Parathyroid adenoma (tissue), 2 donors: ENCODE results near the gene METTL8.

Source experiments
- H2AFZ ChIP-seq: fragments of 300-600 bp; sonication (generic); one replicate; pipeline ENCODE4 v1.7.0; 2017; ENCODE audit warnings: antibody characterized with exemption, mild to moderate bottlenecking
- H3K27ac ChIP-seq: fragments of 300-600 bp; sonication (generic); one replicate; pipeline ENCODE4 v1.7.0; 2017
- H3K27me3 ChIP-seq: fragments of 300-600 bp; sonication (generic); one replicate; pipeline ENCODE4 v1.7.0; 2017; ENCODE audit warnings: low read length; ENCODE audit not compliant: control insufficient read depth, insufficient read depth
- H3K36me3 ChIP-seq: fragments of 300-600 bp; sonication (generic); one replicate; pipeline ENCODE4 v1.7.0; 2017; ENCODE audit warnings: low read length; ENCODE audit not compliant: control insufficient read depth, insufficient read depth
- H3K4me1 ChIP-seq: fragments of 300-600 bp; sonication (generic); one replicate; pipeline ENCODE4 v1.7.0; 2017; ENCODE audit warnings: control low read depth
- H3K4me2 ChIP-seq: fragments of 300-600 bp; sonication (generic); one replicate; pipeline ENCODE4 v1.7.0; 2017; ENCODE audit warnings: low read length
- H3K4me3 ChIP-seq: fragments of 300-600 bp; sonication (generic); one replicate; pipeline ENCODE4 v1.7.0; 2017; ENCODE audit warnings: low read depth, low read length
- H3K79me2 ChIP-seq: fragments of 300-600 bp; sonication (generic); one replicate; pipeline ENCODE4 v1.7.0; 2017; ENCODE audit warnings: control low read depth
- H3K9ac ChIP-seq: fragments of 300-600 bp; sonication (generic); one replicate; pipeline ENCODE4 v1.7.0; 2017; ENCODE audit warnings: mild to moderate bottlenecking
- H3K9me3 ChIP-seq: fragments of 300-600 bp; sonication (generic); one replicate; pipeline ENCODE4 v1.7.0; 2017; ENCODE audit warnings: low read length; ENCODE audit not compliant: control insufficient read depth
- CTCF ChIP-seq: fragments of 300-600 bp; sonication (generic); IDR thresholded peaks from one replicate; pipeline ENCODE4 v1.7.0; 2017; ENCODE audit warnings: antibody characterized with exemption, mild to moderate bottlenecking
- donor health status: primary hyperparathyroidism.

The METTL8 gene

GRCh38 chr2:171287611-171288010, 146.2 kb downstream of the METTL8 start:
- Histone ChIP-seq H3K9me3 (no peaks in the 10 kb centered on the region), H3K36me3 (no peaks in the 10 kb centered on the region), H3K27ac (no peak overlapping the region), H2AFZ (no peak overlapping the region), H3K27me3 (no peaks in the 10 kb centered on the region), H3K4me3 (no peak overlapping the region), H3K4me1 (no peaks in the 10 kb centered on the region), H3K4me2 (no peak overlapping the region), H3K79me2 (no peaks in the 10 kb centered on the region), H3K9ac (no peak overlapping the region)
- TF ChIP-seq CTCF, result no peak

- Histone ChIP-seq H3K4me2 (no peak overlapping the region), H3K9ac (no peak overlapping the region), H2AFZ (no peak overlapping the region), H3K4me1 (no peaks in the 10 kb centered on the region), H3K27ac (no peak overlapping the region), H3K79me2 (no peaks in the 10 kb centered on the region), H3K9me3 (no peaks in the 10 kb centered on the region), H3K36me3 (no peaks in the 10 kb centered on the region), H3K27me3 (no peaks in the 10 kb centered on the region), H3K4me3 (no peak overlapping the region)
- no peak for TF ChIP-seq CTCF
These were observed 146.7 kb downstream of the METTL8 start for GRCh38 chr2:171287036-171287571.

- Histone ChIP-seq H3K79me2 (no peaks in the 10 kb centered on the region), H3K36me3 (no peaks in the 10 kb centered on the region), H2AFZ (no peak overlapping the region), H3K4me3 (no peak overlapping the region), H3K9ac (no peak overlapping the region), H3K27ac (no peak overlapping the region), H3K27me3 (no peaks in the 10 kb centered on the region), H3K9me3 (no peaks in the 10 kb centered on the region), H3K4me1 (no peaks in the 10 kb centered on the region), H3K4me2 (no peak overlapping the region)
- TF ChIP-seq CTCF, result no peak
These were observed 152.7 kb downstream of the METTL8 start for GRCh38 chr2:171281110-171281509.

- H3K4me3 ChIP-seq, result no peak overlapping the region
- H3K36me3 ChIP-seq, result no peaks in the 10 kb centered on the region
- no peaks in the 10 kb centered on the region for H3K4me1 ChIP-seq
- no peaks in the 10 kb centered on the region for H3K79me2 ChIP-seq
- H3K4me2 ChIP-seq, result no peak overlapping the region
- no peaks in the 10 kb centered on the region for H3K9me3 ChIP-seq
- no peak overlapping the region for H3K27ac ChIP-seq
- H3K9ac ChIP-seq, result no peak overlapping the region
- TF ChIP-seq CTCF, result no peak
- H2AFZ ChIP-seq, result no peak overlapping the region
- H3K27me3 ChIP-seq, result no peaks in the 10 kb centered on the region
These were observed 153.6 kb downstream of the METTL8 start for GRCh38 chr2:171279983-171280790.

- no peaks in the 10 kb centered on the region for H3K36me3 ChIP-seq
- no peaks in the 10 kb centered on the region for H3K27me3 ChIP-seq
- no peaks in the 10 kb centered on the region for H3K79me2 ChIP-seq
- TF ChIP-seq CTCF, result no peak
- no peak overlapping the region for H3K9ac ChIP-seq
- H2AFZ ChIP-seq, result no peak overlapping the region
- no peaks in the 10 kb centered on the region for H3K9me3 ChIP-seq
- no peak overlapping the region for H3K4me2 ChIP-seq
- H3K4me1 ChIP-seq, result no peaks in the 10 kb centered on the region
- no peak overlapping the region for H3K4me3 ChIP-seq
- H3K27ac ChIP-seq, result no peak overlapping the region
These were observed 159.0 kb downstream of the METTL8 start for GRCh38 chr2:171274757-171275156.
